Suppressor macrophage (primary cell): ENCODE measurements around the gene BPIFB6.

Source experiments
- DNase-seq, 4 experiments: peaks; one replicate each; pipeline ENCODE4 v3.0.0-alpha.2; 2020 to 2022

Gene BPIFB6

DNA sequence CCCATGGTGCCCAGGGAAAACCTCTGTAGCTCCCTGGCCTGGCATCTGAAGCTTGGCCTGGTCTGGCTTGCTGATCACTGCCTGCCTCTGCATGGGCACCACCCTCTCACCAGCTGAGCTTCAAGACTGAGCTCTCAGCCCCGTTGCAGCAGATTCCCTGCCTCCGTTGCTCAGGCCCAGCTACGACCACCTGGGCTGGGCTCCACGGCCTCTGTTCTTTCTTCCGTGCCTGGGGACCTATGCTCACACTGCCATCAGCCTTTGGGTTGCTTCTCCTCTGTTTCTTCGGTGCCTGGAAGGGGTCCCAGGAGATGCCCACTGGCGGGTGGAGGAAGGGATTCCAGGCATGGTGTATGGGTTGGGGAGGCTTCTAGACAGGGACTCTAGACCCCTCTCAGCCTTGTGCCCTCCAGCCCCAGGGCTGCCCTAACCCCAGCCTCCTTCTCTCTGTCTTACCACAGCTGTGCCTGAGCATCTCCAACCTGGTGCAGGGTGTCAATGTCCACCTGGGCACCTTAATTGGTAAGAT is 14.8 kb upstream of the BPIFB6 start:
- no peak for DNase-seq

DNA sequence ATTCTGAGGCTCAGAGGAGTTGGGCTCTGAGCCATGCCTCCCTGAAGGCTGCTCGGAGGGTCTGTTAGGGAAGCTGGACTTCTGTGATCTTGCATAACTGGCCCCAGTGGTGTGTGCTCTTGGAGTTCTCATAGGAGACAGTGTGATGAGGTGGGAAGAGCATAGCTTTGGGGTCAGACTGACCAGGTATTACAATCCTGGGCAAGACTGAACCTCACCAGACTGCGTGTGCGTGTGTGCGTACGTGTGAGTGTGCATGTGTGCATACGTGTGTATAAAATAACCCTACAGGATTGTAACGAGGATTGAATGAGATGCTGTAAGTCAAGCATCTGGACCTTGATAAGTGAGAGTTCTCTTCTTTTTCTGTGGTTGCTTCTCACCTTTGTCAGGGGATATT is 13.9 kb upstream of the BPIFB6 start:
- no peak for DNase-seq

DNA sequence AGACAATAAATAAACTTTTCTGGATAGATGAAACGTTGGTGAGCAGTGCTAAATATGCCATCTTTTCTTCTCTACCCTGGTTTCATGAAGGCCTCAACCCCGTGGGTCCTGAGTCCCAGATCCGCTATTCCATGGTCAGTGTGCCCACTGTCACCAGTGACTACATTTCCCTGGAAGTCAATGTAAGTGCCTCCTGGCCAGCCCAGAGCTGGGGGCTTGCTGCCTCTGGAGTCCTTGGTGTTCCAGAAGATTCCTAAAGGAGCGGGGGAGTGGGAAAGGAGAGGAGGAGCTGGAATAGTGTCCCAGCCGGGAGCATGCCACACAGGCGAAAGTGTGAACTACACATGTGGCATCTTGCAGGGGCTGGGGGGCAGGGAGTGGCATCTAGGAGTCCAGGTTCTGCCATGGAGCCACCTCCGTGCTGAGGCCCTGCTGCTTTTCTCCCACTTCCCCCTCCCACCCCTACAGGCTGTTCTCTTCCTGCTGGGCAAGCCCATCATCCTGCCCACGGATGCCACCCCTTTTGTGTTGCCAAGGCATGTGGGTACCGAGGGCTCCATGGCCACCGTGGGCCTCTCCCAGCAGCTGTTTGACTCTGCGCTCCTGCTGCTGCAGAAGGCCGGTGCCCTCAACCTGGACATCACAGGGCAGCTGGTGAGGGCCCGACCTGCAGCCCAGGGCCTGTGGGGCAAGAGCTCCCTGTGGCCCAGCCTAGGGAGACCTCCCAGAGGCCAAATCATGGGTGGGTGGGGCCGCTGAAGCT is 13.1 kb upstream of the BPIFB6 start:
- DNase-seq: no peak

DNA sequence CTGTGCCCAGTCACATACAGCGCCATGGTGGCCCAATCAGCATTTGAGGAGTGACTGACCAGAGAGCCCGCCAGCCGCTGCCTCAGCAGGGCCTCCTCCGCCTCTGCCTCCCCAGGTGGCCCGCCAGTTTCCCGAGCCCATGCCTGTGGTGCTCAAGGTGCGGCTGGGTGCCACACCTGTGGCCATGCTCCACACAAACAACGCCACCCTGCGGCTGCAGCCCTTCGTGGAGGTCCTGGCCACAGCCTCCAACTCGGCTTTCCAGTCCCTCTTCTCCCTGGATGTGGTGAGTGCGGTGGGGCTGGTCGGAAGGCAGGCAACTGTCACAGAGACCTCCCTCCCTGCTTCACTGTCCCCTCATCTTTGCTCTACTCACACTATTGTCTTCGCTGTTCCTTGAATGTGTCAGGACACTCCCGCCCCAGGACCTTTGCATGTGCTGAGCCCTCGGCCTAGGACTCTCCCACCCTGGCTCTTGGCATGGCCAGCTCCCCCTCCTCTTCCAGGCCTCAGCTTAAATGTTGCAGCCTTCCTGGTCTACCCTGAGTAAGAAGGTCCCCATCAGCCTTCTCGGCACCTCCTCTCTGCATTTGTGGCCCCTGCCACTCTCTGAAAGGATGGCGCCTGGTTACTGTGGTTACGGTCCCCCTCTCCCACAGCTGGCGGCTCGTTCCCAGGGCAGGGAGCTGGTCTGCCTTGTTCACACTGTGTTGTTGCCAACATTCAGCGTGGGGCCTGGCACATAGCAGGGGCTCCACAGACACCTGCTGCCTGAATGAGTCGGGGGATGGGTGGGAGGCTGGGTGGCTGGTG is 11.8 kb upstream of the BPIFB6 start:
- no peak for DNase-seq

DNA sequence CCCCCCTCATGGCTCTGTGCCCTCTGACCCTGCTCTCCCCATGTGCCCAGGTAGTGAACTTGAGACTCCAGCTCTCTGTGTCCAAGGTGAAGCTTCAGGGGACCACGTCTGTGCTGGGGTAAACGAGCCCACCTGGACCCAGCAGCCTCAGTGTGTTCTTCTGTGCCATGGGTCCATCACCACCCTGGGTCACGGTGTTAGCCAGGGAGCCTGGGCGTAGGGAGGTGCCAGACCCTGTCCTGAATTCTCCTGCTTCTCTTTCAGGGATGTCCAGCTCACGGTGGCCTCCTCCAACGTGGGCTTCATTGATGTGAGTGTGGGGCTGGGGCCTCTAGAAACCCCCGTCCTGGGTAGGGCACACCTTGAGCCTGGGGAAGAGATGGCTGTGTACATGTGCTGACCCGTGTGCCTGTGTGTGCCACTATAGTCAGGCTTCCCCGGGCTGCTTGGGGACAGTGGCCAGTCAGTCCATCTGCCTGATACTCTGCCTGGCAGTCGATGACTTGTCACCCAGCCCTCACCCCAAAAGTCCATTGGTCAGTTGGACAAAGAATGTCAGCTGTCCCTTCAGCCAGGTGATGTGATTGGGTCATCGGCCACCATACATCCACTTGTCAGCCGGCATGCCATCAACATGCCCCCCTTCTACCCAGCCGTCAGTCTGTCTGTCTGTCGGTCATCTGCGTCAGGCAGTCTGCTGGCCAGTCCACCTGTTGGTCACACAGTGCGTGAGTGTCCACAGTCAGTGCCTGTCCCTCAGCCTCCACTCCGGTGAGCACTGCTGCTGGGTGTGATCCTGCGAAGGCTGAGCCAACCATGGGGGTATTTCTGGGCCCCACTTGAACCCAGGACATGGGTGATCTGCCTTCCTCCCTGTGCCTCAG is 10.9 kb upstream of the BPIFB6 start:
- no peak for DNase-seq

DNA sequence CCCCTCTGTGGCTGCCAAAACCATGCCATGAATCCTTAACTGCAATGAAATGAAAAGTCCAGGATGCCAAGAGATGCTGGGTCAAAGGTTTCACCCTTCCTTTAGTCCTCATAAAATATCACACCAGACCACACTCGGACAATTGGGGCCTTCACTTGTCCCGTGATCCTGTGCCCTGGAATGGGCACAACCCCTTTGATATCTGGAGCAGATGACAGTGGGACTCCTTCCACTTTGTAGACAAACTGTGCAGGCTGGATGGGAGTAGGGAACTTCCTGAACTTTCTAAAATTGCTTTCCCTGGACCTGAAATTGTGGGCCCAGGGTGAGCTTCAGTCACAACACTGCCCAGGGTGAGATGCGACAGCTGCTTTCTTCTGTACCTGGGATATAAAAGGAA is 9.6 kb upstream of the BPIFB6 start:
- DNase-seq: no peak

DNA sequence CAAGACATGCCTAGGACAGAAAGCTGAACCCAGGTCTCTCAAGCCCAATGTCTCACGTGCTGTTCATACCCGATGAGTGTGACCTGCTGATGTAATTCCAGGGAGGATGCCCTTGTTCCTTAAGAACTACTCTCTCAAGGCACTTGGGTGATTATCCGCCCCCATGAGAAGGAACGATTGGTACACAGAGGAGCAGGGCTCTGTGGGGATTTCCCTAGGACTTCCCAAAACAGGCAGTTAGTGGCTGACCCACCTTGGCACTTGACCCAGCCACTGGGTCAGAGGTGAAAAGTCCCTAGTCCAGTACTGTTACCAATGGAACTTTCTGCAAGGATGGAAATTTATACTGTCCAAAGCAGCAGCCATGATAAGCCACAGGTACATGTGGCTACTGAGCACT is 9.2 kb upstream of the BPIFB6 start:
- peak; percentile 44 to 75 (median 65) for DNase-seq

DNA sequence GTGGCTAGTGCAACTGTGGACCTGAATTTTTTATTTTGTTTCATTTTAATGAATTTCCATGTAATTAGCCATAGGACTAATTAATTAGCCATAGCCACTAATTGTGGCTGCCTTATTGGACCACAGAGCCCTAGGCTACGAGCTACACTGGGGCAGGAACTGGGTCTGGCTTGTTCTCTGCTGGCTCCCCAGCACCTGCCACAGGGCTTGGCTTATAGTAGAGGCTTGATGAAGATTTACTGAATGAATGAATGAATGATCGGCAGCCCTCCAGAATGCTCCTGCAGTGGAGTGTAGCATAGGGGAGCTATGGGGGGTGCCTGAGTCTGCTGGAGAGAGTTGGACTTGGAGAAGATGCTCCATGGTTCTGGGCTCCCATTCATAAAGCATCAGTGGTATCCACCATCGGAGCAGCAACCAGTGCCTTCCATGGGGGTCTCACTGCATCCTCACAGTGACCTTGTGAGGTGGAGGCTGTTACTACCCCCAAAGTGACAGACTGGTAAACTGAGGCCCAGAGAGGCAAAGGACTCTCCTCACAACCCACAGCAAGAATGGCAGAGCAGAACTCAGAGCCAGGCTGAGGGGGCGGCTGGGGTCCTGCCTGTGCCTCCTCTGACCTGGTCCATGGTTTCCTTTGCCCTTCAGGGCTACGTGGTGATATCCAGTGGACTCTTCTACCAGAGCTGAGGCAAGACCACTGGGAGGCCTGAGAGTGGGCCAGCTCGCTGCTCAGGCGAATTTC is 8.6 kb upstream of the BPIFB6 start:
- DNase-seq: no peak

DNA sequence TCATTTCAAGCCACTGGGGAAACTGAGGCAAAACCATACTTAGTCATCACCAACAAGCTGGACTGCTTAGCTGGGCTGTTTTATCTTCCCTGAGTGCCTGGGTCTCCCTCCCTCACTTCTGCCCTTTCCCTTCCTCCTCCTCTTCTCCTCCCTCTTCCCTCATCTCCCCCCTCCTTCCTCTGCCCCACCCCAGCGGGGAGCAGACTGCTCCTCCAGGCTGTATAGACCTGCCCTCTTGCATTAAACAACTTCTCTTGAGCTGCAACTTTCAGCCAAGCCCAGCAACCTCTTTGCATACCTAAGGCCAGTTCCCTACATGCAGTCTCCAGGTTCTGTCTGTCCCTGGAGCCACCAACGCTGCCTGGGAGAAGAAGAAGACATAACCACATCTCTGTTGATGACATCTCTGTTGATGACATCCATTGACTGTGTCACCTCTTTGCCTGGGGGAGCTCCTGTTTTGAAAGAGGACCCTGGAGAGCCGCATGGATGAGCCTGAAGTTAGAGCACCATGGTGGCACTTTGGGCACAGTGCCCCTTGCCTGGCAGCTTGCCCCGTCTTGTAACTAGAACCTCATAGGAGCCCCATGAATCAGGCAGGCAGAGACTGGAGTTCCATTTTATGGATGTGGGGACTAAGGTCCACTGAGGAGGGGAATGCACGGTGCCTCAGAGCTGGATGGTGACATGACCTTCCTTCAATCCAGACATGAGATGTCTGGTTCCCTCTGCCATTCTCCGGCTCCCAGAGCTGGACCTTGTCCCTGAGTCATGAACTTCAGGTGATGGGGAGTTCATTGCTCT is 7.8 kb upstream of the BPIFB6 start:
- no peak for DNase-seq

DNA sequence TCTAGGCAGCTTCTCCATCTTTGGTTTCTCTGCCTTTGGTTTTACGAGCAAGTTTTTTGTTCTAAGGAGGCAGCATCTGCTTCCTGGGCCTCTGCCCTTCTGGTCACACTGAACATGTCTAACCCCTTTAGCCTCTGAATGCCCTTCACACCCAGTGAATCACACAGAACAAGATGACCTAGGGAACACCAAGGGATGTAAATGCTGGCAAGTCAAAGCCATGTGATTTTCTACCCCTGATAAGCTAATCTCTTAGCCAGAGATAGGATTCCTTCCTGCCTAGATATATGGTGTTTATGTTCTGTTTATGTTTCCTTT is 7.2 kb upstream of the BPIFB6 start:
- DNase-seq: no peak

DNA sequence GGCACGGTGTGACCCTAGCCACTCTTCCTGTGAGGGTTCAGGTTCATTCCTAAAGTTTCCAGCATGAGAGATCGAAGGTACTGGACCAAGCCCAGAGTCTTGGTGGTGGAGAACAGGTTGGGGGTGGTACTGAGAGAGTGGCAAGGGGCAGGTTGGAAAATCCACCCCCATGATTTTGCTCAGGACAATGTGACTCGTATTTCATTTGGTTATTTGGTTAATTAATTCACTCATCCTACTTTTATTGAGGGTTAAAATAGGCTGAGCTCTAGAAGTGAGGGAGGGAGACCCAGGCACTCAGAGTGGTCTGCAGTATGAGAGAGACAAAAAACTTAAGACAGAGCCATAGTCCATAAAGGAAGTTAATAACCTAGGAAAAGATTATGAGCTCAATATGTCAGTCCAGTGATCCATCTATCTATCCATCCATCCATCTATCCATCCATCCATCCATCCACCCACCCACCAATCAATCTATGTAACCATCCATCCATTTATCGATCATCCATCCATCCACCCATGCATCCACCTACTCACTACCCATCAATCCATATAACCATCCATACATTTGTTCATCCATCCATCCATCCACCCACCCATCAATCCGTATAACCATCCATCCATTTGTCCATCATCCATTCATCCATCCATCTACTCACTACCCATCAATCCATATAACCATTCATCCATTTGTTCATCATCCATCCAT is 6.7 kb upstream of the BPIFB6 start:
- no peak for DNase-seq

DNA sequence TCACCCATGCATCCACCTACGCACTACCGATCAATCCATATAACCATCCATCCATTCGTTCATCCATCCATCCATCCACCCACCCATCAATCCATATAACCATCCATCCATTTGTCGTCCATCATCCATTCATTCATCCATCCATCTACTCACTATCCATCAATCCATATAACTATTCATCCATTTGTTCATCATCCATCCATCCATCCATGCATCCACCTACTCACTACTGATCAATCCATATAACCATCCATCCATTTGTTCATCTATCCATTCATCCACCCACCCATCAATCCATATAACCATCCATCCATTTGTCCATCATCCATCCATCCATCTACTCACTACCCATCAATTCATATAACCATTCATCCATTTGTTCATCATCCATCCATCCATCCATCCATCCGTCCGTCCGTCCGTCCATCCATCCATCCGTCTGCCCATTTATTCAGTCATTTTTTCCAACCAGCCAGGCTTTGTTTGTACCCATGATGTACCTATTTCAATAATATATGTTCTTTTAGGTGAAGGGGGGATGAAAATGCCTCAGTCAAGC is 6.1 kb upstream of the BPIFB6 start:
- DNase-seq: no peak

DNA sequence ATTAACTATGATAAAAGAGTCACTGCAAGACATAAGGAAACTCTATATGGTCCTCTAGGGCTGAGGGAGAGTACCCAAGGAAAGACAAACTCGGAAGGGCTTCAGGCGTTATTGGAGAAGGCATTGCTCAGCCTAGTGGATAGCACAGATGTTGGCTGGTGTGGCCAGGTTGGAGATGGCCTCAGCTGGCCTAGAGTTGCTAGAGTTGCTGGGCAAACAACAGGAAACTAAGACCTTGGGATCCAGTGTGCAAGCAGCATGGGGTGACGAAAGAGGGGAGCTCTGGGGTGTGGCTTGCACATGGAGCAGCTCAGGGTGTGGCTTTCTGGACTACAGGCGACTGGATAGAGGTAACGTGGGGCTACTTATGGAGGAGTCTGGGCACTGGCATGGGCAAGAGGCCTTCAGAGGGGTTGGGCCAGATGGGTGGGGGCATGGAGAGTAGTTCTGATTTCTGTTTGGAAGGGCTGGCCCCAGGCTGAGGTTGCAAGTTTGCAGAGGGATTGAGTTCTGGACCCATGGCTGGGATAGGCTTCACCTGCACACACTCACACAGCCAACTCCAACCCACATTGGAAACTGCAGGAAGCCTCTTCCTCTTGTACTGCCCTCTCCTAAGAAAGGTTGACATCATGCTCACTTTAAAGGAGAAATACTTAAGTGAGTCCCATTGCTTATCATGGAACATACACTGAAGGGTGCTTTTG is 5.2 kb upstream of the BPIFB6 start:
- DNase-seq: no peak

DNA sequence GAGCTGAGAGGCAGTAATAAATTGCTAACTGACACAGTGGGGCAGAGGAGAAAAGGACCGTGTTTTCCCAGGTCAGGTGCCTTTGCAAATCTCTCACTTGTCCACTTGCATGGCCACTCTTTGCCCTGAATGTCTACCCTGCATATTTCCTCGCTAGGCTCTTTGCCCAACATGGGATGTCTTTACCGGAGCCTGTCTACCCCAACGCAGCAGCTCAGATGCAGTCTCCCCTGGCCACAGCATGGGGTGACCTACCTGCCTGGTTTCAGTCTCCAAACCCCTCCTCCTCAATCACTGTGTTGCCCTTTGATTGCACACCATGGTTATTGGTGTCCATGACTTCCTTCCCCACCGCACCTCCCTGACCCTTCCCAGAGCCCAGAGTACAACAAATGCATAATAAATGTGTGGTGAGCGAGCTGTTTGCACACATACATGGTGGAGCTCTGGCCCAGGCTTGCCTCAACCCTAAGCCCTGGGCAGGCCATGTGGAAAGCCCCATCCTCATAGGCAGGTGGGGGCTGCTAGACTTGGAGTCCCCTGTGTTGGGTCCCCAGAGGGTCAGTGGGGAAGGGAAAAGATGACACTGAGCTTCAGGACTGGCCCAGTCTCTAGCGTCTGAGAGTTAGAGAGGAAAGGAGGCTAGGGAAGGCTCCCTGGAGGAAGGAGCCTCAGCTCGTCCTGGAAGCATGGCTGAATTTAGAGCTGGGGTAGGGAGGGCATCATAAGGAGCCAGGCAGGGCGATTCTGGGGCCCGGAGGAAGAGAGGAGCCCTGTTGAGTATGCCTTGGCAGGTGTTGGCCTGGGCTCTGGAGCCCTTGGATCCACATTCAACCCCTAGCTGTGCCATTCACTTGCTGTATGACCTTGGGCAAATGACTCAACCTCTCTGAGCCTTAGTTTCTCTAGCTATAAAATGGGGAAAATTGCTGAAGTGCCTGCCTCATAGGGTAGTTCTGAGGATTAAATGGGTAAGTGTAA is 4.4 kb upstream of the BPIFB6 start:
- no peak for DNase-seq

DNA sequence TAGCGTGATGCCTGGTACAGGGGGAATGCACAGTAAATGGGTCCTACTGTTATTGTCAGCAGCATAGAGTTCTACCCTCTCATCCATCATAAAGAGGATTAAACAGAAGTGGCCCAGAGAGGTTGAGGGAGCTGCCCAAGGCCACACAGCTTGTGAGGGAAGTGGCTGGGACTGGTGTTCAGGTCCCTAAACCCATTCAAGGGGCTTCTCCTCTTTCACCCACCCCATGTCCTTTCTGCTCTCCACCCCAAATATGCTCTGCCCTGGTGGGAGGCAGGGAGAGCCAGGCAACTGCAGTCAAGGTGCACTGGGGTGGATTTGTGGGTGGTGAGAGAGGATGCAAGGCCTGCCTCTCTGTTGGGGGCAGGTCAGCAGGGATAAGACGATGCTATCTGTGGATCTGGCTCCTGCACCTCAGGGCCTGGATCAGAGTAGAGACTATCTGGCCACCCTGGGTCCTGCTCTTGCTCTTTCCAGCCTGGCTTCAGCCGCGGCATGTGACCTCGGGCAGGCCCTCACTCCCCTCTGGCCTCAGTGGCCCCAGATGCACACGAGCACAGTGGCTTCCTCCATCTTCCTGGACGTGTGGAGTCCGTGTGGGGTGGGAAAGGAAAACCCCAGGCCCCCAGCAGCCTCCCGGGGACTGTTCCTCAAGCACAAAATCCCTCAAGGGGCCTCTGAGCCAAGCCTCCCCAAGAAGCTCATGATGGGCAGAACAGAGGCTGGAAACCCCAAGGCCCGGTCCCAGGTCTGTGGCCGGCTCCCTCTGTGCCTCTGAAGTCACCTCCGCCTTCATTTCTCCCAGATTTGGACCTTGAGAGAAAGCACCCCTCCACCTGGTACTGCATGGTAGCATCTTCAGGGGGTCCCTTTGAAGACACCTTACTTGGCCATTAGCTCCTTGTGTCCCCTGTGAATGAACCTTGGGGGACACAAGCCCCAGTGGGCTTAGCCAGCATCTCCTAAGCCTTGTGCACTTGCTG is 3.4 kb upstream of the BPIFB6 start:
- no peak for DNase-seq

DNA sequence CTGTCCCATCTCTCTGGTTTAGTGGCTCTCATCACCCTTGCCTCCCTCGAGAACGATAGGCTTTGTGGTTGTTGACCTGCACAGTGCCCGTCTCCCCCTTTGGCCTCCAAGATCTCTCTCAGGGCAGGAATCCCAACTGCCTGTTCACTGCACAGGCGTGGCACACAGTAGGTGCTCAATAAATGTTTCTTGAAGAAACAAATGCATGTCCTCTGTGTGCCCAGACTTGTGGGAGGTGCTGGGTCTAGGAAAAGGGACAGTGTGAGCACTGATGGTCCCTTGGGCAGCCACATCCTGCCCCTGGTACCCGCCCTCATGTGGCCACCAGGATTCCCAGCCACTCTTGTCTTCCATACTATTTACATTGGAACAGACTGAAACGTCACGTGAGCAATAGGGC is 2.6 kb upstream of the BPIFB6 start:
- no peak for DNase-seq

DNA sequence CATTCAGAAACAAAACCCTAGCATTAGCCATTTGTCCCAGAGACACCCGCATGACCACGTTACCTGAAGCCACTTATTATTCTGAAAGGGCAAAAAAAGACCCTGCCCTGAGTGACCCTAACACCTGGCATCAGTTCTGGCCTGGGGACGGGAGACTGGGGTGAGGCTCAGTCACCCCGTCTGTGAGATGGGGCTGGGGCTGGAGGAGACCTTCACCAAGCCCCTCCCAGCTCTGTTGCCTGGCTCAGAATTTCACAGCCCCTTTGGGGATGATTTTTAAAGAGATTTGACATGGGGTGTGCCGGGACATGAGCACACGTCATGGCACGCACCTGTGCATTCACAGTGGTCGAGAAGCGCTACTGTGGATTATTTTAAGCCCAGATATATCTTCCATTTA is 1.4 kb upstream of the BPIFB6 start:
- DNase-seq: no peak
